Endodermal cell (in vitro differentiated cells): ENCODE data around the gene COL21A1. TPM values are rescaled to one million over a fixed set of nuclear protein-coding genes. Genes with fewer than 3 reads are reported as not detected.

Experiments used
- DNase-seq: peaks from one replicate; pipeline ENCODE4 v3.0.0-alpha.2; 2017
- H3K27ac ChIP-seq: 2 replicates; pipeline ENCODE4 v1.5.1; 2013; ENCODE audit warnings: mild to moderate bottlenecking, low read depth, low read length, moderate library complexity
- H3K27me3 ChIP-seq: 2 replicates; pipeline ENCODE4 v1.6.1; 2013; ENCODE audit warnings: mild to moderate bottlenecking, low read length, moderate library complexity; ENCODE audit not compliant: insufficient read depth, control insufficient read depth, poor library complexity, severe bottlenecking
- H3K36me3 ChIP-seq: 2 replicates; pipeline ENCODE4 v1.7.0; 2013; ENCODE audit warnings: mild to moderate bottlenecking, low read length, moderate library complexity; ENCODE audit not compliant: control insufficient read depth, insufficient read depth
- H3K4me1 ChIP-seq: one replicate; pipeline ENCODE4 v1.7.0; 2013; ENCODE audit warnings: low read length; ENCODE audit not compliant: control insufficient read depth, insufficient read depth
- H3K4me3 ChIP-seq: 2 replicates; pipeline ENCODE4 v1.5.1; 2013; ENCODE audit warnings: mild to moderate bottlenecking, low read length, moderate library complexity
- H3K9ac ChIP-seq: 2 replicates; pipeline ENCODE4 v1.6.1; 2013; ENCODE audit warnings: mild to moderate bottlenecking, low read length, moderate library complexity; ENCODE audit not compliant: poor library complexity, severe bottlenecking; ENCODE audit errors: extremely low read depth
- H3K9me3 ChIP-seq: 2 replicates; pipeline ENCODE4 v1.6.1; 2013; ENCODE audit warnings: mild to moderate bottlenecking, low read length, moderate library complexity; ENCODE audit not compliant: control insufficient read depth
- H3K27ac Mint-ChIP-seq: 2 replicates; pipeline ENCODE4 v1.8.0; 2020; ENCODE audit warnings: mixed read lengths
- H3K27me3 Mint-ChIP-seq: 2 replicates; pipeline ENCODE4 v1.8.0; 2021; ENCODE audit warnings: mild to moderate bottlenecking, mixed read lengths; ENCODE audit not compliant: insufficient read depth
- H3K36me3 Mint-ChIP-seq: 2 replicates; pipeline ENCODE4 v1.8.0; 2020; ENCODE audit warnings: low read depth, mixed read lengths
- H3K4me1 Mint-ChIP-seq: 2 replicates; pipeline ENCODE4 v1.8.0; 2020; ENCODE audit warnings: mixed read lengths
- H3K4me3 Mint-ChIP-seq: 2 replicates; pipeline ENCODE4 v1.8.0; 2020; ENCODE audit warnings: mild to moderate bottlenecking, moderate library complexity, mixed read lengths
- H3K9me3 Mint-ChIP-seq: 2 replicates; pipeline ENCODE4 v1.8.0; 2020; ENCODE audit warnings: mild to moderate bottlenecking, mixed read lengths
- CTCF ChIP-seq: fragments of 200-600 bp; sonication (generic); conservative IDR thresholded peaks from 2 replicates; pipeline ENCODE4 v1.5.0; 2021; ENCODE audit warnings: antibody characterized with exemption, mild to moderate bottlenecking
- WGBS, 2 experiments: methylation state at CpG; one replicate each; pipeline versions ENCODE4 v1.1.5 to v1.1.7; 2013; ENCODE audit warnings: missing lambda C conversion rate in 2 of 2, mixed read lengths in 1 of 2; ENCODE audit not compliant: insufficient coverage in 1 of 2, insufficient read length in 1 of 2; 5-methylcytosine and 5-hydroxymethylcytosine counted together
- total RNA-seq, 2 donors: library from RNA; stranded (reverse); fragmentation: NEBNext Ultra II Directional in 1 of 2; extraction: Animal tissue kit (Norgen Biotek cat#: 25700) in 1 of 2; gene quantifications; 2 replicates in 1 of 2; 3 replicates in 1 of 2; pipeline ENCODE4 v1.2.1, GENCODE V29; 2021

Gene COL21A1
- total RNA-seq, 2 donors from 2014 or later: 0.71 to 1.9 TPM

- Histone ChIP-seq H3K4me1 (no peaks in the 10 kb centered on the region), H3K9me3 (peaks cover 8% of the 10 kb centered on the region), H3K4me3 (no peak overlapping the region), H3K27ac (no peak overlapping the region), H3K36me3 (no peaks in the 10 kb centered on the region), H3K27me3 (no peaks in the 10 kb centered on the region), H3K9ac (no peak overlapping the region)
- Mint-ChIP-seq H3K4me3 (no peak overlapping the region), H3K4me1 (no peaks in the 10 kb centered on the region), H3K27me3 (no peaks in the 10 kb centered on the region), H3K36me3 (peaks cover 2% of the 10 kb centered on the region), H3K9me3 (peaks cover 3% of the 10 kb centered on the region), H3K27ac (no peak overlapping the region)
- no peak for TF ChIP-seq CTCF
- no peak for DNase-seq
- WGBS, 2 experiments: 85 to 90% methylated on average over 2 of the region's 2 CpGs
Observed at GRCh38 chr6:56096946-56097621, 150.3 kb downstream of the COL21A1 start.

- H3K4me1 Mint-ChIP-seq: no peaks in the 10 kb centered on the region
- no peak overlapping the region for H3K27ac Mint-ChIP-seq
- no peak overlapping the region for H3K27ac ChIP-seq
- H3K4me1 ChIP-seq: no peaks in the 10 kb centered on the region
- no peak overlapping the region for H3K4me3 ChIP-seq
- peaks cover 3% of the 10 kb centered on the region for H3K9me3 Mint-ChIP-seq
- no peak for DNase-seq
- no peaks in the 10 kb centered on the region for H3K36me3 ChIP-seq
- no peaks in the 10 kb centered on the region for H3K27me3 Mint-ChIP-seq
- H3K27me3 ChIP-seq: no peaks in the 10 kb centered on the region
- no peak for TF ChIP-seq CTCF
- H3K4me3 Mint-ChIP-seq: no peak overlapping the region
- peaks cover 2% of the 10 kb centered on the region for H3K36me3 Mint-ChIP-seq
- H3K9me3 ChIP-seq: peaks cover 8% of the 10 kb centered on the region
- no peak overlapping the region for H3K9ac ChIP-seq
Observed at GRCh38 chr6:56096541-56096940, 150.8 kb downstream of the COL21A1 start.

- H3K9me3 ChIP-seq: peaks cover 8% of the 10 kb centered on the region
- H3K9me3 Mint-ChIP-seq: peaks cover 3% of the 10 kb centered on the region
- no peak overlapping the region for H3K27ac ChIP-seq
- H3K27me3 ChIP-seq: no peaks in the 10 kb centered on the region
- peaks cover 2% of the 10 kb centered on the region for H3K36me3 Mint-ChIP-seq
- no peak for TF ChIP-seq CTCF
- no peak overlapping the region for H3K4me3 Mint-ChIP-seq
- H3K27me3 Mint-ChIP-seq: no peaks in the 10 kb centered on the region
- no peak overlapping the region for H3K4me3 ChIP-seq
- H3K27ac Mint-ChIP-seq: no peak overlapping the region
- H3K9ac ChIP-seq: no peak overlapping the region
- H3K36me3 ChIP-seq: no peaks in the 10 kb centered on the region
- WGBS, 2 experiments: 96 to 100% methylated on average over 1 of the region's 1 CpG
- DNase-seq: no peak
- no peaks in the 10 kb centered on the region for H3K4me1 ChIP-seq
- no peaks in the 10 kb centered on the region for H3K4me1 Mint-ChIP-seq
Observed at GRCh38 chr6:56093776-56094175, 153.6 kb downstream of the COL21A1 start.
